Muscle layer of duodenum (tissue), 2 donors: ENCODE measurements around the gene GOLGA6C.
"Not testable (repeated sequence)": the region's sequence is repeated elsewhere in the genome, so short reads cannot be mapped to it uniquely, and the experiment has no call there.

Experiments used
- H3K27ac ChIP-seq: one replicate; pipeline ENCODE4 v1.7.0; 2013; ENCODE audit warnings: mild to moderate bottlenecking, low read length
- H3K27me3 ChIP-seq: one replicate; pipeline ENCODE4 v1.7.0; 2013; ENCODE audit warnings: low read depth, mild to moderate bottlenecking, control low read depth, low read length
- H3K36me3 ChIP-seq, 2 donors: one replicate each; pipeline ENCODE4 v1.7.0; 2013; ENCODE audit warnings: low read length in 2 of 2, control low read depth in 1 of 2, mild to moderate bottlenecking in 1 of 2; ENCODE audit not compliant: insufficient read depth in 2 of 2, control insufficient read depth in 1 of 2
- H3K4me1 ChIP-seq, 2 donors: one replicate each; pipeline ENCODE4 v1.7.0; 2013; ENCODE audit warnings: low read length in 2 of 2, mild to moderate bottlenecking in 2 of 2, control low read depth in 1 of 2, moderate library complexity in 1 of 2; ENCODE audit not compliant: insufficient read depth in 2 of 2, control insufficient read depth in 1 of 2
- H3K4me3 ChIP-seq, 2 donors: one replicate each; pipeline ENCODE4 v1.7.0; 2013; ENCODE audit warnings: low read length in 2 of 2, low read depth in 1 of 2, mild to moderate bottlenecking in 1 of 2
- H3K9me3 ChIP-seq, 2 donors: one replicate each; pipeline ENCODE4 v1.7.0; 2013; ENCODE audit warnings: low read length in 2 of 2, control low read depth in 1 of 2, mild to moderate bottlenecking in 1 of 2; ENCODE audit not compliant: control insufficient read depth in 1 of 2
- donor health status: healthy.

The GOLGA6C gene

GRCh38 chr15:75307778-75308390 is 49.8 kb downstream of the GOLGA6C start:
- H3K4me3 ChIP-seq = no peak overlapping the region
- H3K27me3 ChIP-seq = peaks cover 6% of the 10 kb centered on the region
- no peaks in the 10 kb centered on the region for H3K4me1 ChIP-seq
- no peaks in the 10 kb centered on the region for H3K36me3 ChIP-seq
- no peaks in the 10 kb centered on the region for H3K9me3 ChIP-seq
- no peak overlapping the region for H3K27ac ChIP-seq

GRCh38 chr15:75309711-75310110 is 51.6 kb downstream of the GOLGA6C start:
- Histone ChIP-seq H3K9me3 (no peaks in the 10 kb centered on the region), H3K4me1 (no peaks in the 10 kb centered on the region), H3K27ac (no peak overlapping the region), H3K27me3 (peaks cover 6% of the 10 kb centered on the region), H3K4me3 (no peak overlapping the region), H3K36me3 (no peaks in the 10 kb centered on the region)

- not testable (repeated sequence) for H3K36me3 ChIP-seq, H3K9me3 ChIP-seq, H3K4me1 ChIP-seq, H3K27ac ChIP-seq, H3K4me3 ChIP-seq, H3K27me3 ChIP-seq
Observed at GRCh38 chr15:75312548-75312947, 54.4 kb downstream of the GOLGA6C start.

GRCh38 chr15:75313116-75313845 is 55.1 kb downstream of the GOLGA6C start:
- no peaks in the 10 kb centered on the region for H3K36me3 ChIP-seq
- no peak overlapping the region for H3K4me3 ChIP-seq
- H3K27me3 ChIP-seq = peaks cover 2% of the 10 kb centered on the region
- no peak overlapping the region for H3K27ac ChIP-seq
- no peaks in the 10 kb centered on the region for H3K4me1 ChIP-seq
- H3K9me3 ChIP-seq = no peaks in the 10 kb centered on the region

- Histone ChIP-seq H3K4me1 (no peaks in the 10 kb centered on the region), H3K36me3 (no peaks in the 10 kb centered on the region), H3K4me3 (no peak overlapping the region)
Observed at GRCh38 chr15:75314552-75315290, 56.6 kb downstream of the GOLGA6C start.

GRCh38 chr15:75319231-75319897 is 61.2 kb downstream of the GOLGA6C start:
- not testable (repeated sequence) for H3K9me3 ChIP-seq, H3K4me1 ChIP-seq, H3K36me3 ChIP-seq, H3K27ac ChIP-seq, H3K27me3 ChIP-seq, H3K4me3 ChIP-seq

More at GRCh38 chr15:75314552-75315290, 56.6 kb downstream of the GOLGA6C start:
- H3K27ac ChIP-seq = no peak overlapping the region
- H3K27me3 ChIP-seq = no peaks in the 10 kb centered on the region
- no peaks in the 10 kb centered on the region for H3K9me3 ChIP-seq
